Karpas-422 (cell line): ENCODE results near the gene REG1B. TPM values are rescaled to one million over a fixed set of nuclear protein-coding genes. Genes with fewer than 3 reads are reported as not detected.
A peak's percentile ranks its signal among the peaks of the same experiment; 100 is the strongest.

Source experiments
- DNase-seq: peaks from one replicate; pipeline ENCODE4 v3.0.0-alpha.2; 2015
- H2AFZ ChIP-seq: fragments of 200-600 bp; sonication (generic); 2 replicates; pipeline ENCODE4 v1.6.1; 2014; ENCODE audit warnings: antibody characterized with exemption, low read length, mixed read lengths
- H3K27ac ChIP-seq: fragments of 200-600 bp; sonication (generic); 2 replicates; pipeline ENCODE4 v1.5.1; 2014; ENCODE audit warnings: mild to moderate bottlenecking, low read length, moderate library complexity
- H3K27me3 ChIP-seq: fragments of 200-600 bp; sonication (generic); 2 replicates; pipeline ENCODE4 v1.6.1; 2014; ENCODE audit warnings: low read length, mixed read lengths
- H3K36me3 ChIP-seq: fragments of 200-600 bp; sonication (generic); 2 replicates; pipeline ENCODE4 v1.6.1; 2014; ENCODE audit warnings: low read length, mixed read lengths; ENCODE audit not compliant: insufficient read depth
- H3K4me1 ChIP-seq: fragments of 200-600 bp; sonication (generic); 2 replicates; pipeline ENCODE4 v1.6.1; 2014; ENCODE audit warnings: mild to moderate bottlenecking, low read length, mixed read lengths
- H3K4me2 ChIP-seq: fragments of 200-600 bp; sonication (generic); 2 replicates; pipeline ENCODE4 v1.6.1; 2014; ENCODE audit warnings: low read length, low read depth, mild to moderate bottlenecking; ENCODE audit not compliant: poor library complexity, severe bottlenecking
- H3K4me3 ChIP-seq: fragments of 200-600 bp; sonication (generic); 2 replicates; pipeline ENCODE4 v1.5.1; 2014; ENCODE audit warnings: mild to moderate bottlenecking, antibody characterized with exemption, low read length, mixed read lengths
- H3K79me2 ChIP-seq: fragments of 200-600 bp; sonication (generic); 2 replicates; pipeline ENCODE4 v1.6.1; 2014; ENCODE audit warnings: mild to moderate bottlenecking, low read length, mixed read lengths
- H3K9ac ChIP-seq: fragments of 200-600 bp; sonication (generic); 2 replicates; pipeline ENCODE4 v1.6.0; 2014; ENCODE audit warnings: low read length
- H3K9me2 ChIP-seq: fragments of 200-600 bp; sonication (generic), shearing (Covaris generic); replicated peaks from 2 replicates; pipeline ENCODE4 v1.6.0; 2014; ENCODE audit warnings: mild to moderate bottlenecking, low read length, moderate library complexity; ENCODE audit not compliant: insufficient read depth
- H3K9me3 ChIP-seq: fragments of 300-700, 200-600 bp; sonication (generic); 2 replicates; pipeline ENCODE4 v1.6.1; 2014; ENCODE audit warnings: low read length, mixed read lengths
- H4K20me1 ChIP-seq: fragments of 200-600 bp; sonication (generic); 2 replicates; pipeline ENCODE4 v1.6.1; 2014; ENCODE audit warnings: mild to moderate bottlenecking, antibody characterized with exemption, low read length, low read depth; ENCODE audit not compliant: insufficient read depth
- total RNA-seq: library from RNA; depleted of rRNA; stranded (reverse); fragments of >200 nt; shearing (Covaris generic); gene quantifications from 2 replicates; pipeline ENCODE4 v1.2.3, GENCODE V29; 2014; ENCODE audit warnings: low replicate concordance

Gene REG1B
- total RNA-seq, 1 experiment from 2014 or later = not detected

DNA sequence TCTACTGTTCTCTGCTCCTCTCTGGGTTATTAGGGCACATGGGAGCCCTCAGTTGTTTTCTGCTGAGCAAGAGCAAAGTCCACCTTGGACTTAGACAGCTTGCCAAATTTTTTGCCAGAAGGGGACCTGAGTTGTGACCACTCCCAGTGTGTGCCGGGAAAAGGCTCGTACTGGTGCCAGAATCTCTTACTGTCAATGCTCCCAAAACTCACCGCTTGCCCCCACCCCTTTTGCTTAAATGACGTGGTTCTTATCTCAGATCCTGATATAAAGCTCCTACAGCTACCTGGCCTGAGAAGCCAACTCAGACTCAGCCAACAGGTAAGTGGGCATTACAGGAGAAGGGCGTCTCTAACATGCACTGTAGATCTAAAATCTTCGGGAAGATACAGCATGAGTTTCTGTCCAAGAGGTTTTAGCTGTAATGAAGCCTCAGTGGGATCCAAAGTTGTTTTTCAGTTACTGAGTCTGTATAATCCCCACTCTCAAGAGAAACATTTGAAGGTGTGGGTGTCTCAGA, 32.5 kb upstream of the REG1B start, which contains the start of gene REG1A:
TSS of gene REG1A (plus strand) at position 295 of the 520 bp plus-strand sequence. CDS start 374 bp downstream, outside the sequence.
- no peak for DNase-seq
- Histone ChIP-seq H4K20me1 (no peaks in the 10 kb centered on the region), H3K4me2 (no peak within 1 kb of the TSS), H3K4me1 (no peaks in the 10 kb centered on the region; the same call in 1 of the 2 replicates), H3K9ac (no peak within 1 kb of the TSS), H3K4me3 (no peak within 1 kb of the TSS), H3K9me2 (no peaks in the 10 kb centered on the region), H3K36me3 (no peaks in the 10 kb centered on the region), H3K27ac (no peak within 1 kb of the TSS), H2AFZ (no peak within 1 kb of the TSS), H3K27me3 (no peaks in the 10 kb centered on the region), H3K79me2 (no peaks in the 10 kb centered on the region), H3K9me3 (no peaks in the 10 kb centered on the region)

GRCh38 chr2:79116997-79117928, 29.5 kb upstream of the REG1B start:
- Histone ChIP-seq H3K9me3 (no peaks in the 10 kb centered on the region), H3K36me3 (no peaks in the 10 kb centered on the region), H3K27me3 (no peaks in the 10 kb centered on the region), H3K9ac (no peak overlapping the region), H4K20me1 (no peaks in the 10 kb centered on the region), H2AFZ (no peak overlapping the region), H3K4me1 (no peaks in the 10 kb centered on the region), H3K4me2 (no peak overlapping the region), H3K9me2 (no peaks in the 10 kb centered on the region), H3K4me3 (no peak overlapping the region), H3K79me2 (no peaks in the 10 kb centered on the region), H3K27ac (no peak overlapping the region)
- DNase-seq = no peak

DNA sequence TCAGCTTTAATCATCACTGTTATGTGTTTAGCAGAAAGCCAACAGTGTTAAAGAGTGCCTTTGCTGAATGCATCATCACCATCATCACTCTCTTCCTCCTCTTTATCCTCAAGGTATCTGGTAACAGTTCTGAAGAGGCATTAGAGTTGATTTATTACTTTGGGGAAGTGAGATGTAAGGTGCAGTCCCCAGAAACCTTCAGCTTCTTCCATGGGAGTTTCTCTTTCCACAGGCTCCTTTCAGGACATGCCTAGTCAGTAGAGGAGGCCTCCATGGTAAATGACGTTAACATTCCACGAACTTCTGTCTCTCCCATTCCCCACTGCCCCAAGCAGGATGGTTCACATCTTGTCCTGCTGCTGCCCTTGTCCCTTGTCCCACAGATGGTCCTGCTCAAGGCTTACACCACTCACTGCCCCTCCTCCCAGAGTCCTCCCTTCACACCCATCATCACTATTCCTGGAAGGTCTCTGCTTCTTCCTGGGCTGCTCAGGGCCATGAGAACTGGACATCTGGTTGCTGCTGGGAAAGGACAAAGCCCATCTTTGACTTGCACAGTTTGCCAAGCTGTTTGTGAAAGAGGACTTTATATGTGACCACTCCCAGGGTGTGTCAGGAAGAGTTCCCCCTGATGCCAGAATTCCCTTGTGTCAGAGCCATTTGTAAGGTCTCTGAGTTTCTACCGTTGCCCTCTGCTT, 27.2 kb upstream of the REG1B start:
- DNase-seq = no peak
- no peaks in the 10 kb centered on the region for H3K27me3 ChIP-seq
- no peak overlapping the region for H3K4me3 ChIP-seq
- H3K9me3 ChIP-seq = no peaks in the 10 kb centered on the region
- H4K20me1 ChIP-seq = no peaks in the 10 kb centered on the region
- H3K36me3 ChIP-seq = no peaks in the 10 kb centered on the region
- H3K4me2 ChIP-seq = no peak overlapping the region
- no peak overlapping the region for H3K27ac ChIP-seq
- no peaks in the 10 kb centered on the region for H3K4me1 ChIP-seq
- H3K9me2 ChIP-seq = no peaks in the 10 kb centered on the region
- no peaks in the 10 kb centered on the region for H3K79me2 ChIP-seq
- H3K9ac ChIP-seq = no peak overlapping the region
- no peak overlapping the region for H2AFZ ChIP-seq

GRCh38 chr2:79112269-79112668, 24.5 kb upstream of the REG1B start:
- H2AFZ ChIP-seq = no peak overlapping the region
- no peak overlapping the region for H3K9ac ChIP-seq
- H3K4me3 ChIP-seq = no peak overlapping the region
- DNase-seq = no peak
- no peaks in the 10 kb centered on the region for H3K9me3 ChIP-seq
- H3K27me3 ChIP-seq = no peaks in the 10 kb centered on the region
- no peaks in the 10 kb centered on the region for H3K4me1 ChIP-seq
- H3K79me2 ChIP-seq = no peaks in the 10 kb centered on the region
- no peak overlapping the region for H3K4me2 ChIP-seq
- H3K27ac ChIP-seq = no peak overlapping the region
- H4K20me1 ChIP-seq = no peaks in the 10 kb centered on the region
- no peaks in the 10 kb centered on the region for H3K36me3 ChIP-seq
- no peaks in the 10 kb centered on the region for H3K9me2 ChIP-seq

GRCh38 chr2:79105259-79105658, 17.5 kb upstream of the REG1B start:
- no peaks in the 10 kb centered on the region for H3K79me2 ChIP-seq
- H3K9me2 ChIP-seq = no peaks in the 10 kb centered on the region
- H3K4me1 ChIP-seq = peaks cover 11% of the 10 kb centered on the region

GRCh38 chr2:79103214-79103613, 15.4 kb upstream of the REG1B start:
- Histone ChIP-seq H3K27me3 (no peaks in the 10 kb centered on the region), H3K79me2 (no peaks in the 10 kb centered on the region), H3K9me3 (peaks cover 4% of the 10 kb centered on the region; the same call in 1 of the 2 replicates), H3K27ac (no peak overlapping the region), H3K9me2 (no peaks in the 10 kb centered on the region), H4K20me1 (no peaks in the 10 kb centered on the region), H3K4me3 (no peak overlapping the region), H3K4me2 (no peak overlapping the region), H2AFZ (no peak overlapping the region), H3K9ac (no peak overlapping the region), H3K4me1 (peaks cover 27% of the 10 kb centered on the region), H3K36me3 (no peaks in the 10 kb centered on the region)
- DNase-seq = no peak

More at GRCh38 chr2:79105259-79105658, 17.5 kb upstream of the REG1B start:
- H2AFZ ChIP-seq = no peak overlapping the region
- no peak overlapping the region for H3K9ac ChIP-seq
- H3K9me3 ChIP-seq = peaks cover 4% of the 10 kb centered on the region; the same call in 1 of the 2 replicates
- no peak overlapping the region for H3K4me2 ChIP-seq
- H3K36me3 ChIP-seq = no peaks in the 10 kb centered on the region
- no peak overlapping the region for H3K27ac ChIP-seq
- no peaks in the 10 kb centered on the region for H4K20me1 ChIP-seq
- no peak for DNase-seq
- no peak overlapping the region for H3K4me3 ChIP-seq
- H3K27me3 ChIP-seq = no peaks in the 10 kb centered on the region

DNA sequence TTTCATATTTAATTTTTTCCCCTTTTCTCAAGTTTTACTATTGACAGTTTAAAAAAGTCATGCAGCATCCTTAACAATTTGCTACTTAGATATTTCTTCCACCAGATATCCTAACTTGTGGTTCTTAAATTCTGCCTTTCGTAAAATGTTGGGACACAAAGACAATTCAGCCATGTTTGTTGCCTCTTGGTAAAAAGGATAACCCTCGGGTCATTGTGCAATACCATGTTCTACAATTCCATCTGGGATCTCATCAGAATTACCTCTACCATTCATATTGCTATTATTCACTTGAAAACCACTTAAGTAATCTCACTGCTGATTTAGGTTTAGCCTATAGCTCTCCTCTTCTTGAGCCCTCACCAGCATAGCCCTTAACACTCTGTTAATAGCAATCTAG, 13.2 kb upstream of the REG1B start:
- H3K9me2 ChIP-seq = no peaks in the 10 kb centered on the region

GRCh38 chr2:79100285-79100684, 12.5 kb upstream of the REG1B start:
- Histone ChIP-seq H3K9ac (peak overlapping the region; percentile 38), H3K4me1 (peaks cover 27% of the 10 kb centered on the region), H3K36me3 (no peaks in the 10 kb centered on the region), H3K9me3 (peaks cover 4% of the 10 kb centered on the region; the same call in 1 of the 2 replicates), H3K4me3 (peak overlapping the region; percentile 43), H3K27me3 (no peaks in the 10 kb centered on the region), H3K4me2 (peak overlapping the region; percentile 71), H3K79me2 (no peaks in the 10 kb centered on the region), H3K9me2 (no peaks in the 10 kb centered on the region), H2AFZ (peak overlapping the region; percentile 88; the same call in 1 of the 2 replicates), H3K27ac (peak overlapping the region; percentile 83), H4K20me1 (no peaks in the 10 kb centered on the region)
- DNase-seq = peak; percentile 92

More for the DNA sequence above, 13.2 kb upstream of the REG1B start:
- H3K4me2 ChIP-seq = peak overlapping the region; percentile 71
- peak overlapping the region; percentile 83 for H3K27ac ChIP-seq
- peaks cover 27% of the 10 kb centered on the region for H3K4me1 ChIP-seq
- no peaks in the 10 kb centered on the region for H3K36me3 ChIP-seq
- no peaks in the 10 kb centered on the region for H4K20me1 ChIP-seq
- peak overlapping the region; percentile 38 for H3K9ac ChIP-seq
- no peaks in the 10 kb centered on the region for H3K27me3 ChIP-seq
- 0 out of 2 replicates have a peak overlapping the region, but pooled peaks have one; percentile 88 for H2AFZ ChIP-seq
- no peak for DNase-seq
- H3K9me3 ChIP-seq = peaks cover 4% of the 10 kb centered on the region; the same call in 1 of the 2 replicates
- no peaks in the 10 kb centered on the region for H3K79me2 ChIP-seq
- H3K4me3 ChIP-seq = peak overlapping the region; percentile 43
